Choroid plexus epithelial cell (primary cell): ENCODE measurements around the gene ACKR3.

Experiments
- DNase-seq: peaks from one replicate; pipeline ENCODE4 v3.0.0-alpha.2; 2010; ENCODE audit warnings: low read depth
- H3K4me3 ChIP-seq: 2 replicates; pipeline ENCODE4 v1.5.1; 2011; ENCODE audit warnings: low read depth, mild to moderate bottlenecking, control low read depth, low read length, moderate library complexity
- TF ChIP-seq, protein P1 (sequence below): conservative IDR thresholded peaks from 2 replicates; pipeline ENCODE4 v1.5.1; 2011; ENCODE audit warnings: low read depth, mild to moderate bottlenecking, control low read depth, inconsistent platforms, low read length, moderate library complexity

The ACKR3 gene

DNA sequence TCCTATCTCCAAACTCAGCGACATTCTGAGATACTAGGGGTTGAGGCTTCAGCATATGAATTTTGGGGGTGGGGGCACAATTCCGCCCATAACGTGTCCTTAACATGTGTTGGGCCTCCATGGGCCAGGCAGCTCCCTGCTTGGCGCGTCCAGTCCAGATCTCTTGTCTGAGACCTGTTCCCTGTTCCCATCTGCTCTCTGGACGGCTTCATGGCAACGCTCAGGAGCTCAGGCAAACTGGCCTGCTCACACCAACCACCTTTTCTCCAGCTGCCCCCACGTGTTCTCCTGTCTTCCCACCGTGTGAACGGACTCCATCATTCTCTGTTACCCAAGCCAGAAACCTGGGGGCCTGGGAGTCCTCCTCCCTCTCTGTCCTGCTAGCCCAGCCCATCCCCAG is 36.4 kb downstream of the ACKR3 start:
- H3K4me3 ChIP-seq, result no peak overlapping the region
- no peak for DNase-seq
- TF ChIP-seq, protein P1, sequence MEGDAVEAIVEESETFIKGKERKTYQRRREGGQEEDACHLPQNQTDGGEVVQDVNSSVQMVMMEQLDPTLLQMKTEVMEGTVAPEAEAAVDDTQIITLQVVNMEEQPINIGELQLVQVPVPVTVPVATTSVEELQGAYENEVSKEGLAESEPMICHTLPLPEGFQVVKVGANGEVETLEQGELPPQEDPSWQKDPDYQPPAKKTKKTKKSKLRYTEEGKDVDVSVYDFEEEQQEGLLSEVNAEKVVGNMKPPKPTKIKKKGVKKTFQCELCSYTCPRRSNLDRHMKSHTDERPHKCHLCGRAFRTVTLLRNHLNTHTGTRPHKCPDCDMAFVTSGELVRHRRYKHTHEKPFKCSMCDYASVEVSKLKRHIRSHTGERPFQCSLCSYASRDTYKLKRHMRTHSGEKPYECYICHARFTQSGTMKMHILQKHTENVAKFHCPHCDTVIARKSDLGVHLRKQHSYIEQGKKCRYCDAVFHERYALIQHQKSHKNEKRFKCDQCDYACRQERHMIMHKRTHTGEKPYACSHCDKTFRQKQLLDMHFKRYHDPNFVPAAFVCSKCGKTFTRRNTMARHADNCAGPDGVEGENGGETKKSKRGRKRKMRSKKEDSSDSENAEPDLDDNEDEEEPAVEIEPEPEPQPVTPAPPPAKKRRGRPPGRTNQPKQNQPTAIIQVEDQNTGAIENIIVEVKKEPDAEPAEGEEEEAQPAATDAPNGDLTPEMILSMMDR, result no peak

DNA sequence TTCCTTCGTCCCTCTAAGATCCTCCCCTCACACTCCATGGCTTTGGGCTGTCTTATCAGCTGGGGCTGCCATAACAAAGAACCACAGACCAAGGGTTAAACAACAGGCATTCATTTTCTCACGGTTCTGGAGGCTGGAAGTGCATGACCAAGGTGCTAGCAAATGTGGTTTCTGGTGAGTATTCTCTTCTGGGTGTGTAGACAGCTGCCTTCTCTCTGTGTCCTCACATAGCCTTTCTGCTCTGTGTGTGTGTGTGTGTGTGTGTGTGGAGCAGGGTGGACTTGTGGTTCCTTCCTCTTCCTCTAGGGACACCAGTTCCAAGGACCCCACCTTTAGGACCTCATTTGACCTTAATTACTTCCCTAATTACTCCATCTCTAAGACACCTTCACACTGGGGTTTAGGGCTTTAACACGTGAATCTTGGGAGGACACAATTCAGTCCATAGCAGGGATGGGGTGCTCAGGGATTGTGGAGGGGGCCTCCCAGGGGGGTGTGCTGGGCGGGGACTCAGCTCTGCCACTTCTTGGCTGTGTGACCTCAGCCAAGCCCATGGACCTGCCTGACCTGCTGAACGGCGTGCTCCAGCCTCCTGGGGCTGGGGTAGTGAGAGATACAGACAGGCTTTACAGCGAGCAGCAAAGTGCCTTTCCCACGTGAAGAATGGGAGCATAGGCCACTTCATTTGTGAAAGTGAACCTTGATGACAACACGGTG is 38.0 kb downstream of the ACKR3 start:
- DNase-seq, result peak; percentile 89
- H3K4me3 ChIP-seq, result no peak overlapping the region
- TF ChIP-seq, protein P1, result peak; percentile 47

DNA sequence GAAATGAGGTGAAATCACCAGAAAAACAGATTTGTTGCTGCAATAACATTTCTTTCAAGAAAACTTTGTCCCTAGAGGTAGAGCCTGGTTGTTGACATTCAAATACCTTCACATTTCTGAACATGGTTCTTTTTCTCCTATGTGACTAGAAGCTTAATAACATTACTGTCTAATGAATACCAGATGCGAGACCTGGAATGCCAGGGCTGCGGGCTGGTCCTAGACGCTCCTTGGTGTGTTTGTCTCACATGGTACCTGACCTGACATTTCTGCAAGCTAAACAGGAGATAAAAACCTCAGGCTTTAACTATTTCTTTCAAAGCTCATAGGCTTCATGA is 38.5 kb downstream of the ACKR3 start:
- TF ChIP-seq, protein P1, result no peak
- no peak overlapping the region for H3K4me3 ChIP-seq
- DNase-seq, result peak; percentile 49

DNA sequence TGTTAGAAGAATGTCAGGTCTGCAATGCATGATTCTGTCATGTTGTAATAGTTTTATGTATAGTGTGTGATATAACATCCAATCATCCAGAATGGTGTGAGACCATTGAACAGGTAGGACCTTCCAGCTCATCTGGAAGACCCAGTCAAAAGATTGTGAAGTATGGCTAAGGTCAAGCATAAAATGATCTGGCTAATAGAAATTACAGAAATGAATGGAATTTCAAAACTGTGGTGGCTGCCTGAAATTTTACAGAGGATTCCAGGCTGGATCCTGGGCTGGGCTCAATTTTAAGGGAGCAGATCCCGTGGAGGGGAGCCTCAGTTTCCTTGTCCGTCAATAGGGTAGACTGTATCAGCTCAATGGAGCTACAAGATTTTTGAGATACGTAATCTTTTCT is 39.1 kb downstream of the ACKR3 start:
- no peak overlapping the region for H3K4me3 ChIP-seq
- DNase-seq, result peak; percentile 3
- TF ChIP-seq, protein P1, result no peak

DNA sequence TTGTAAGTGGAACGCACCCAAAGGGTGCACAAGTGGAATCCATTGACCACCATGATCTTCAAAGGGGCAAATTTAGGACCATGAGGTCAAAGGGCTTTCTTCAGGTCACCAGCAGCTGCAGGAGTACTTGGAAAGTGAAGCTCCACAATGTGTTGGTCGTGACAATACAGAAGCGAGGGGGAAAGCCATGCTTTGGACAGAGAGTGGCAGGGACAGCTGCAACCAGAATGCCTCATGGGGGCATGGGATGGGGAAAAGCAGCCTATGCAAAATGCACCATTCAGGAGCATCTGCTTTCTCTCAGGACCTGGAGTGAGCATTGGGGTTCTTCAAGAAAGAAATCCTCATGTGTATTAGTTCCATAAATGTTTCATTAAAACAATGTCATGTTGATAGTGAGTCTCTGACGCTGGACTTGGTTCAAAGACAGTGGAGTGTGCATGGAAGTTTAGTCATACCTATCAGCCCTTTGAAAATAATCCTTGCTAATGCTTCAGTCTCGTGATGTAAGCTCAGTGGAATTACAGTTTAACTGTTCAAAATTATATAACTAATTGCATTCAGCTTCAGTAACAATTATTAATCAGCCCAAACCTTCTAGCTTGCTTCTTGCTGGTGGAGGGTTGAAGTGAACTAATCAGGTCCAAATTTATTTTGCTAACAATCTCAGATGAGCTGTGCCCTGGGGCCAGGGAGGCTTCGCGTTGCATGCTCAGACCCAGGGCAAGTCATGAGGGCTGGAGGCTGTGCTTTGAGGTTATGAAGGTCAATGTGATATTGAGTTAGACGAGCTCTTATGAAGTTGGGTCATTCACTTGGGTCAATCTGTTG is 41.6 kb downstream of the ACKR3 start:
- H3K4me3 ChIP-seq, result no peak overlapping the region
- TF ChIP-seq, protein P1, result no peak
- peak; percentile 12 for DNase-seq

DNA sequence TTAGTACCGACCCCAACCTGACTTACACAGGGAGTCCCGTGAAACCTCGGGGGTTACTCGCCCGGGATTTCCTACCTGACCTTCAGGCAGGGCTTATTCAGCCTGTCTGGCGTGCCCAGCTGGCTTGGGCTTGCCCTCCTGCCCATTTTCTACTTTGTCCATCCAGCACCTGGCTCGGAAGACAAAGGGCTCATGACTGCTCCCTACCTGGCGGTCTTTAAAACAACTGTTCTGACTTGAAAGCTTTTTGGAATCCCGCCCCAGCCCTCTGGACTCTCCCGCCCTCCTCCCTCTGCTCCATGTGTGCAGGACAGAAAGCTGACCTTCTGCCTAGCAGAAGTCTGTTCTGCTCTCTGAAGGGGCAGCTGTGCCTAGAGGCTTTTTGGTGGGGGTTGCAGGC is 43.1 kb downstream of the ACKR3 start:
- H3K4me3 ChIP-seq, result no peak overlapping the region
- DNase-seq, result no peak
- TF ChIP-seq, protein P1, result no peak
